KOPT-K1 (cell line): Measurements from ENCODE around the gene TEX35.
"Not testable (repeated sequence)": the region's sequence is repeated elsewhere in the genome, so short reads cannot be mapped to it uniquely, and the experiment has no call there.

Experiments
- H3K27ac ChIP-seq: fragments of 200-600 bp; sonication (generic); 2 replicates; pipeline ENCODE4 v1.5.1; 2016; ENCODE audit warnings: antibody characterized with exemption, mild to moderate bottlenecking, low read depth, low read length; ENCODE audit not compliant: poor library complexity, severe bottlenecking
- H3K36me3 ChIP-seq: fragments of 200-600 bp; sonication (generic); 2 replicates; pipeline ENCODE4 v1.5.1; 2017; ENCODE audit warnings: antibody characterized with exemption, mild to moderate bottlenecking, low read length, moderate library complexity; ENCODE audit not compliant: insufficient read depth
- H3K9me3 ChIP-seq: fragments of 200-600 bp; sonication (generic); 2 replicates; pipeline ENCODE4 v1.5.1; 2017; ENCODE audit warnings: antibody characterized with exemption, low read length, mild to moderate bottlenecking; ENCODE audit not compliant: insufficient read depth, poor library complexity, severe bottlenecking

TEX35 gene

DNA sequence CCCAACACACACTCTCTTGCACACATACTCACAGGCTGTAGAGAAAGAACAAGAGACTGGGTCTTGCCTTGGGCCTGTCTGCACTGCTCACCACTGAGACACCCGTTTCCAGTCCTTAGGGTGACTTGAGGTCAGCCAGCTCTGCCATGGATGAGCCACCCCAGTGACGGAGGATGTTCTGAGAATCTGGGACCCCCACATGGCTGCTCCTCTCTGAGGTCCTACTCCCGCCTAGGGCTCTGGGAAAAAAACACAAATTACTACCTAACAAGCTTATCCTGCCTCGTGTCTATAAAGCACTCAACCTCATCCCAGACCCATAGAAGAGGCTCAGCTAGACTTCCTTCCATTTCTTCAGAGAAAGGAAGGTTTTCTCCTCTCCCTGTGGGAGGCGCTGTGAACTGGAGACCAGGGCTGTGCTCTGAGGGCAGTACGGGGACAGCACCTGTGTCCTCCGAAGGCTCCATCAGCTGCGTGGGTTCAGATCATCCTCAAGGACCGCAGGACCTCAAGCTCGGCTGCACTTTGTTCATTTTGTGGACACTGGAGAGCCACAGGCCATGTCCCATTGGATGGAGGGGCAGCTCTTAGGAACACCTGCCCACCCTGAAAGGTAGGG is 11.9 kb upstream of the TEX35 start:
- no peak overlapping the region for H3K27ac ChIP-seq
- no peaks in the 10 kb centered on the region for H3K36me3 ChIP-seq
- H3K9me3 ChIP-seq: no peaks in the 10 kb centered on the region

DNA sequence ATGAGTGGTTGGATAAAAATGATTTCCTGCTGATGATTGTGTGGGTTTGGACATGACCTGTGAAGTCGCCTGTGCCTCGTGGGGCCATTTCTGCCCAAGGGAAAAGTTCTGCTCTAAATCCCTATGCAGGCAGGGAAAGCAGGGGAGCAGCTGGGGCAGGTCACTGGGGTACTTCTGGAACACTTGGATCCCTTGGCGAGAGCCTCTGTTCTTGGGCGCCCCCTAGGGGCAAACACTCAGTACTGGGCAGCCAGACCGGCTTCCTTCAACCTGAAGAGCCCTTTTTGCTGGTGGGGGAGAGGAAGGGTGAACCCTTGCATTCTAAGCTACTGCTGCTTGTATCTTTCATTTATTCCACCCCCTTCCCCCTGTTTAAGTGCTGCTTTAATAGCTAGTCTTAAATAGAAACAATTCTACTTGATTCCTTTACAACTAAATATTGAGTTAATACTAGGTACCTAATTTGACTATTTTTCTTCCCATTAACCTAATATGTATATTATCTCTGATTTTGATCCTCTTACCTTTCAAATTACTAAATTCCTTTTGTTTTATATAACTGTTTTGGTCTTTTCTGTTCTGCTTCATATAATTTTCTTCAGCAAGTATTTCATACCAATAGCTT is 11.1 kb upstream of the TEX35 start:
- Histone ChIP-seq H3K36me3 (no peaks in the 10 kb centered on the region), H3K27ac (no peak overlapping the region), H3K9me3 (no peaks in the 10 kb centered on the region)

- Histone ChIP-seq H3K9me3 (no peaks in the 10 kb centered on the region), H3K36me3 (no peaks in the 10 kb centered on the region), H3K27ac (no peak overlapping the region)
Measured at GRCh38 chr1:178502330-178502714, 10.6 kb upstream of the TEX35 start.

DNA sequence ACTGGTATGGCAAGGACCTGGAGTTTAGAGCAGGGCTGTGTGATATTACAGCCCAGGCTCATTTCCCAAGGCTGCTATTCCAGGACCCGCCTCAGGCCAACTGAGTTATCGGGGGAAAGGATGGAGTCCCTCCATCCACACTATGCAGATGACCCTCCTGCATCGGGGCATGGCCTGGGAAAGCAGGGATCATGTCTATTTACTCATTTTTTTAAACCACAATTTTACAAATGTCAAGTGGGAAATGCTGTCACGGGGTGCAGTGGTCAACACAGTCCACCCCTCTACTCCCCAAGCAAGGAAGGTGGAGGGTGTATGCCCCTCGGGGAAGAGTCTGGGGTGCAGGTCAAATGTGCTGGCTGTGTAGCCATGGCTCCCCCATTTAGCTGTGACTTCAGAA is 10.1 kb upstream of the TEX35 start:
- Histone ChIP-seq H3K27ac (no peak overlapping the region), H3K36me3 (no peaks in the 10 kb centered on the region), H3K9me3 (no peaks in the 10 kb centered on the region)

- not testable (repeated sequence) for H3K27ac ChIP-seq, H3K36me3 ChIP-seq, H3K9me3 ChIP-seq
Measured at GRCh38 chr1:178503316-178503715, 9.6 kb upstream of the TEX35 start.

DNA sequence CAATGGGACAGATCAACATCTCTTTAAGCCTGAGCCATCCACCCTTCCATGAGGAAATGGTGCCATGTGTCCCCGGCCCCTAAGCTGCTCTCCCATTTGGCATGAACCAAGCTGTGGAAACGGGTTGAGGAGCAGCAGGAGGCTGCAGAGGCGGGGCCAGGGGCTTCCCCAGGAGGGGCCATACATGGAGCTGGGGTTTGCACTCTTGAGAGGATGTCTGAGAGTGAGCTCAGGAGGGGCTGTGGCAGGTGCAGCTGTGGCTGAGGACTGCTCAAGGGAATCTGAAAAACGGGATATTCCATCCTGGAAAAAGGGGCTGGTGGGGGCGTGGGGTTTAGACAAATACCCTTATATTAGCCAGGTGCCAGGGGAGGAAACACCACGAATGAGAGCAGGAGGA is 9.1 kb upstream of the TEX35 start:
- no peak overlapping the region for H3K27ac ChIP-seq
- no peaks in the 10 kb centered on the region for H3K36me3 ChIP-seq
- H3K9me3 ChIP-seq: no peaks in the 10 kb centered on the region

GRCh38 chr1:178504286-178504685 is 8.6 kb upstream of the TEX35 start:
- H3K9me3 ChIP-seq: no peaks in the 10 kb centered on the region
- H3K27ac ChIP-seq: no peak overlapping the region
- H3K36me3 ChIP-seq: no peaks in the 10 kb centered on the region

GRCh38 chr1:178506177-178506576 is 6.7 kb upstream of the TEX35 start:
- H3K36me3 ChIP-seq: no peaks in the 10 kb centered on the region
- no peak overlapping the region for H3K27ac ChIP-seq
- no peaks in the 10 kb centered on the region for H3K9me3 ChIP-seq

DNA sequence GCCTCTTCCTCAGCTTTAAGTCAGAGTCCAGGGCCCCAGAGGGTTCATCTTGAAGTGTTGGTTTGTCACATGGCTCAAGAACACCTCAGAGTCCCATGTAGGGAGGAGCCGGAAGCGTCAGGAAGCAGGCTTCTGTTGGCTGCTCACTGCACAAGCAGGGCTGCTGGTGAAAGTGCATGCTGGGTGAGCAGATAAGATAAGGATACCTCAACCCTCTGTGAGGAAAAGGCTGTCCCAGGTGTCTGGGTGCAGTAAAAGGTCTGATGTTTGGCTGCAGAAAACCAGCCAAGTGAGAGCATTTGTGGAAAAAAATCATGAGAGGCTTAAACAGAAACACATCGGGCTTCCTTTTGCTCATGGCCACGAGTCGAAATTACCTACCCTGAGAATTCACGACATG is 6.2 kb upstream of the TEX35 start:
- Histone ChIP-seq H3K36me3 (no peaks in the 10 kb centered on the region), H3K9me3 (no peaks in the 10 kb centered on the region), H3K27ac (no peak overlapping the region)

GRCh38 chr1:178509414-178510007 is 3.4 kb upstream of the TEX35 start:
- H3K9me3 ChIP-seq: no peaks in the 10 kb centered on the region
- H3K36me3 ChIP-seq: no peaks in the 10 kb centered on the region
- no peak overlapping the region for H3K27ac ChIP-seq

DNA sequence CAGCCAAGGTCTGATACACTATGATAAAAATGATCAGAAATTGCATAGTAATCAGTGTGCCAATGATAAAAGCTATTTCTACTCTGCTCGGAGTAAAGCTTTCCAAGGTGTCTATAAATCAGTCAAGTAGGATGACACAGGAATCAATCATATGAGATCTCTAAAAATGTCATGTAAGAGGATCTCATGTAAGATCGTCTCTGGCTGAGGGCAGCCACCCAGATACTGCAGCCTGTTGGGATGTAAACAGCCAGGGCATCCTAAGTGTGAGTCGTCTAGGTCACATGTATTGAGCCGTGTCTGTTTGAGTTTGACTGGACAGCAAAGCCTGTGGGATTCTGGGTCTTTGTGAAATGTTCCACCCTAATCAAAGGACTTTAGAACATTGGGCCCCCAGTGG is 2.8 kb upstream of the TEX35 start:
- Histone ChIP-seq H3K36me3 (no peaks in the 10 kb centered on the region), H3K9me3 (no peaks in the 10 kb centered on the region), H3K27ac (no peak overlapping the region)

- H3K36me3 ChIP-seq: no peaks in the 10 kb centered on the region
- H3K9me3 ChIP-seq: no peaks in the 10 kb centered on the region
- no peak overlapping the region for H3K27ac ChIP-seq
Measured at GRCh38 chr1:178513278-178513983, 522 bp downstream of the TEX35 start.

- H3K36me3 ChIP-seq: no peaks in the 10 kb centered on the region
- no peak overlapping the region for H3K27ac ChIP-seq
- H3K9me3 ChIP-seq: no peaks in the 10 kb centered on the region
Measured at GRCh38 chr1:178516110-178516509, 3.2 kb downstream of the TEX35 start.

- no peaks in the 10 kb centered on the region for H3K9me3 ChIP-seq
- no peak overlapping the region for H3K27ac ChIP-seq
- H3K36me3 ChIP-seq: no peaks in the 10 kb centered on the region
Measured at GRCh38 chr1:178518894-178519293, 6.0 kb downstream of the TEX35 start.

DNA sequence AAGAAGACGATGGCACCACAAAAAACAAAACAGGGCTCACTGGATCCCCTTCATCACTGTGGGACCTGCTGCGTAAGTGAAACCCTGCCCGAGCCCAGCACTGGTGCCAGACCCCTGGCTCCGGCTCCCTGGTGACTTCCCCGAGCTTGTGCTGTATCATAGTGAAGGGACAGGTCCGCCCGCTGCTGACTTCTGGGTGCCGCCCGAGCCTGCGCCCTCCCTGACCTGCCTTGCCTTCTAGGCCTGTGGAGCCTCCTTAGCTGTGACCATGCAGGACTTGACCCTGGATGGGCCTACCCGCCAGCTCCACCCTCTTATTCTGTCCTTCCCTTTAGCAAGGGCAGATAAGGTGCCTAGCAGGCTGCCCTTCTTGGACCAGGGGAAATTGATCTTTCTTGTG is 7.9 kb downstream of the TEX35 start:
- Histone ChIP-seq H3K36me3 (no peaks in the 10 kb centered on the region), H3K9me3 (no peaks in the 10 kb centered on the region), H3K27ac (no peak overlapping the region)
